Measurements from ENCODE around the gene NR3C1.

Gene NR3C1

GRCh38 chr5:143362664-143363227 is 40.7 kb downstream of the NR3C1 start:
- no peak for ATAC-seq
- TF ChIP-seq PATZ1 (CRISPR knock-in tag; IDR thresholded peaks at IDR 0.05; ENCODE audit: borderline replicate concordance): no peak
- TF ChIP-seq ESRRG (CRISPR knock-in tag; IDR thresholded peaks at IDR 0.05): no peak
- TF ChIP-seq CREB5 (CRISPR knock-in tag; IDR thresholded peaks at IDR 0.05; ENCODE audit: low read depth): no peak
- TF ChIP-seq PPARA (CRISPR knock-in tag; IDR thresholded peaks at IDR 0.05; ENCODE audit: borderline replicate concordance): no peak
- TF ChIP-seq ZNF565 (CRISPR knock-in tag; conservative IDR thresholded peaks at IDR 0.05; ENCODE audit: low read depth): no peak
- TF ChIP-seq, protein P1, sequence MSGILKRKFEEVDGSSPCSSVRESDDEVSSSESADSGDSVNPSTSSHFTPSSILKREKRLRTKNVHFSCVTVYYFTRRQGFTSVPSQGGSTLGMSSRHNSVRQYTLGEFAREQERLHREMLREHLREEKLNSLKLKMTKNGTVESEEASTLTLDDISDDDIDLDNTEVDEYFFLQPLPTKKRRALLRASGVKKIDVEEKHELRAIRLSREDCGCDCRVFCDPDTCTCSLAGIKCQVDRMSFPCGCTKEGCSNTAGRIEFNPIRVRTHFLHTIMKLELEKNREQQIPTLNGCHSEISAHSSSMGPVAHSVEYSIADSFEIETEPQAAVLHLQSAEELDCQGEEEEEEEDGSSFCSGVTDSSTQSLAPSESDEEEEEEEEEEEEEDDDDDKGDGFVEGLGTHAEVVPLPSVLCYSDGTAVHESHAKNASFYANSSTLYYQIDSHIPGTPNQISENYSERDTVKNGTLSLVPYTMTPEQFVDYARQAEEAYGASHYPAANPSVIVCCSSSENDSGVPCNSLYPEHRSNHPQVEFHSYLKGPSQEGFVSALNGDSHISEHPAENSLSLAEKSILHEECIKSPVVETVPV (CRISPR knock-in tag; IDR thresholded peaks at IDR 0.05): no peak
- no peak for TF ChIP-seq TSHZ2 (CRISPR knock-in tag; IDR thresholded peaks at IDR 0.05)
- no peak for TF ChIP-seq ISL1 (CRISPR knock-in tag; IDR thresholded peaks at IDR 0.05)
- TF ChIP-seq ZNF8 (CRISPR knock-in tag; IDR thresholded peaks at IDR 0.05): no peak
- TF ChIP-seq POU6F1 (CRISPR knock-in tag; IDR thresholded peaks at IDR 0.05; ENCODE audit: borderline replicate concordance, low read depth): no peak
- no peak for TF ChIP-seq ZNF70 (CRISPR knock-in tag; IDR thresholded peaks at IDR 0.05)
- no peak for TF ChIP-seq TCF4 (CRISPR knock-in tag; IDR thresholded peaks at IDR 0.05; ENCODE audit: borderline replicate concordance)
- no peak for TF ChIP-seq ZFP30 (CRISPR knock-in tag; IDR thresholded peaks at IDR 0.05)
- no peak for TF ChIP-seq ZFP3 (CRISPR knock-in tag; IDR thresholded peaks at IDR 0.05)
- TF ChIP-seq ARNTL (CRISPR knock-in tag; IDR thresholded peaks at IDR 0.05; ENCODE audit: borderline replicate concordance, low read depth): no peak
- TF ChIP-seq RARB (CRISPR knock-in tag; IDR thresholded peaks at IDR 0.05): no peak

DNA sequence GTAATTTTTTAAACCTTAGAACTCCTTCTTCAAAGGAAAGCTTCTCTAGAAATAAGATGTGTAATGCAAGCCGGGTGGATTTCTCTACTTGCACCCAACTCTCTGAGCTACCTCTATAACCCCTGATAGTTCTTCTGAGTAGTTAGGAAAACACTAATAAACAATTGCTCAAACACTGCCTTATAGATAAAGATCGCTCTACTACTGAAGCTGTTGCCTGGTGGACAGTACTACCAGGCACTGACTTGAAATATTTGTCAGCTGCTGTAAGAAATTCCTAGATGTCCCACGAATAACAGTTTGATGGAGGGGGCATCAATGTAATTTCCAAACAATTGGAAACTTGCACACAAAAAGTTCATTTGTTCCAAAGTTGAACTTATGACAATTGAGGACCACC is 42.0 kb downstream of the NR3C1 start:
- ATAC-seq: no peak
- TF ChIP-seq CSDC2 (CRISPR knock-in tag; IDR thresholded peaks at IDR 0.05) (no peak), BACH2 (CRISPR knock-in tag; IDR thresholded peaks at IDR 0.05; ENCODE audit: borderline replicate concordance) (no peak), ZNF8 (CRISPR knock-in tag; IDR thresholded peaks at IDR 0.05) (no peak), PPARA (CRISPR knock-in tag; IDR thresholded peaks at IDR 0.05; ENCODE audit: borderline replicate concordance) (no peak), TCF4 (CRISPR knock-in tag; IDR thresholded peaks at IDR 0.05; ENCODE audit: borderline replicate concordance) (no peak), ZFP30 (CRISPR knock-in tag; IDR thresholded peaks at IDR 0.05) (no peak), GLIS3 (CRISPR knock-in tag; IDR thresholded peaks at IDR 0.05) (no peak), OSR1 (CRISPR knock-in tag; IDR thresholded peaks at IDR 0.05) (no peak), ZNF70 (CRISPR knock-in tag; IDR thresholded peaks at IDR 0.05) (no peak), TOX (CRISPR knock-in tag; IDR thresholded peaks at IDR 0.05; ENCODE audit: borderline replicate concordance) (no peak), CREB5 (CRISPR knock-in tag; IDR thresholded peaks at IDR 0.05; ENCODE audit: low read depth) (no peak), ZNF565 (CRISPR knock-in tag; conservative IDR thresholded peaks at IDR 0.05; ENCODE audit: low read depth) (no peak), POU6F1 (CRISPR knock-in tag; IDR thresholded peaks at IDR 0.05; ENCODE audit: borderline replicate concordance, low read depth) (no peak), SNAI2 (CRISPR knock-in tag; IDR thresholded peaks at IDR 0.05) (no peak)

All from SK-N-SH treated with all-trans-retinoic acid at 6 μM for 48 hours (cell line).